HepG2 (cell line): Measurements from ENCODE around the gene GNAZ. TPM values are rescaled to one million over a fixed set of nuclear protein-coding genes. Genes with fewer than 3 reads are reported as not detected.
A peak's percentile ranks its signal among the peaks of the same experiment; 100 is the strongest.

ENCODE experiments used
- FOXC1 ChIP-seq: sonication (generic); formaldehyde crosslinking; IDR thresholded peaks from 2 replicates; pipeline ENCODE4 v1.8.0; 2022; ENCODE audit warnings: mild to moderate bottlenecking, missing genetic modification reagents, borderline replicate concordance
- MTF1 ChIP-seq: sonication (generic); formaldehyde crosslinking; IDR thresholded peaks from 2 replicates; pipeline ENCODE4 v1.5.0; 2020; ENCODE audit warnings: missing genetic modification reagents
- RBAK ChIP-seq: sonication (generic); formaldehyde crosslinking; IDR thresholded peaks from 2 replicates; pipeline ENCODE4 v1.5.1; 2020; ENCODE audit warnings: mild to moderate bottlenecking, missing genetic modification reagents
- REL ChIP-seq: sonication (generic); formaldehyde crosslinking; conservative IDR thresholded peaks from 2 replicates; pipeline ENCODE4 v1.8.0; 2022; ENCODE audit warnings: mild to moderate bottlenecking, missing genetic modification reagents, moderate library complexity
- RXRB ChIP-seq: IDR thresholded peaks from 2 replicates; pipeline ENCODE4 v1.6.1; 2016; ENCODE audit warnings: borderline replicate concordance, missing genetic modification reagents, missing compliant biosample characterization
- SALL2 ChIP-seq: sonication (generic); formaldehyde crosslinking; IDR thresholded peaks from 2 replicates; pipeline ENCODE4 v1.8.1; 2023; ENCODE audit warnings: mild to moderate bottlenecking, missing genetic modification reagents, inconsistent platforms
- TAF15 ChIP-seq: fragments of 200-400 bp; formaldehyde crosslinking; IDR thresholded peaks from one replicate; pipeline ENCODE4 v1.6.1; 2018; ENCODE audit warnings: mild to moderate bottlenecking, low read depth, low read length; ENCODE audit not compliant: poor library complexity, severe bottlenecking
- TEAD2 ChIP-seq: sonication (generic); formaldehyde crosslinking; IDR thresholded peaks from 2 replicates; pipeline ENCODE4 v1.9.0; 2021; ENCODE audit warnings: missing genetic modification reagents
- ZSCAN25 ChIP-seq: sonication (generic); formaldehyde crosslinking; IDR thresholded peaks from 2 replicates; pipeline ENCODE4 v1.8.0; 2022; ENCODE audit warnings: mild to moderate bottlenecking, missing genetic modification reagents
- polyA plus RNA-seq, 8 experiments: library from polyadenylated mRNA; depleted of rRNA in 3 of 8; stranded (reverse) in 7 of 8; unstranded in 1 of 8; fragments of >200 nt; fragmentation: Illumina TruSeq in 4 of 8; extraction: Trizol in 4 of 8; gene quantifications; 2 replicates each; pipeline versions ENCODE4 v1.2.1 to v1.2.3, GENCODE V29; 2011 to 2016; ENCODE audit warnings: low read depth in 4 of 8, missing spikeins in 1 of 8, mixed read lengths in 1 of 8; ENCODE audit not compliant: insufficient read depth in 1 of 8
- total RNA-seq, 5 experiments: library from RNA; depleted of rRNA; stranded (reverse); fragments of >200 nt; fragmentation: Illumina TruSeq; extraction: Trizol; gene quantifications; 2 replicates each; pipeline ENCODE4 v1.2.3, GENCODE V29; 2016; ENCODE audit warnings: low read depth in 1 of 5
- TF ChIP-seq, protein P1 (sequence below): sonication (generic); formaldehyde crosslinking; conservative IDR thresholded peaks from 2 replicates; pipeline ENCODE4 v1.8.0; 2022; ENCODE audit warnings: missing genetic modification reagents
- TF ChIP-seq, protein P2 (sequence below): sonication (generic); formaldehyde crosslinking; IDR thresholded peaks from 2 replicates; pipeline ENCODE4 v1.4.0; 2020; ENCODE audit warnings: missing genetic modification reagents, borderline replicate concordance
- TF ChIP-seq, protein P3 (sequence below): sonication (generic); formaldehyde crosslinking; IDR thresholded peaks from 2 replicates; pipeline ENCODE4 v1.4.0; 2020; ENCODE audit warnings: missing genetic modification reagents, borderline replicate concordance
- TF ChIP-seq, protein P4 (sequence below): sonication (generic); formaldehyde crosslinking; IDR thresholded peaks from 2 replicates; pipeline ENCODE4 v1.5.1; 2020; ENCODE audit warnings: missing genetic modification reagents, mild to moderate bottlenecking, borderline replicate concordance

Gene GNAZ
- total and polyA plus RNA-seq, 2 of the 13 experiments (the other 11 are each of a cell fraction or from before 2014, with no cell fraction given), result 11.4 to 22.3 TPM

DNA sequence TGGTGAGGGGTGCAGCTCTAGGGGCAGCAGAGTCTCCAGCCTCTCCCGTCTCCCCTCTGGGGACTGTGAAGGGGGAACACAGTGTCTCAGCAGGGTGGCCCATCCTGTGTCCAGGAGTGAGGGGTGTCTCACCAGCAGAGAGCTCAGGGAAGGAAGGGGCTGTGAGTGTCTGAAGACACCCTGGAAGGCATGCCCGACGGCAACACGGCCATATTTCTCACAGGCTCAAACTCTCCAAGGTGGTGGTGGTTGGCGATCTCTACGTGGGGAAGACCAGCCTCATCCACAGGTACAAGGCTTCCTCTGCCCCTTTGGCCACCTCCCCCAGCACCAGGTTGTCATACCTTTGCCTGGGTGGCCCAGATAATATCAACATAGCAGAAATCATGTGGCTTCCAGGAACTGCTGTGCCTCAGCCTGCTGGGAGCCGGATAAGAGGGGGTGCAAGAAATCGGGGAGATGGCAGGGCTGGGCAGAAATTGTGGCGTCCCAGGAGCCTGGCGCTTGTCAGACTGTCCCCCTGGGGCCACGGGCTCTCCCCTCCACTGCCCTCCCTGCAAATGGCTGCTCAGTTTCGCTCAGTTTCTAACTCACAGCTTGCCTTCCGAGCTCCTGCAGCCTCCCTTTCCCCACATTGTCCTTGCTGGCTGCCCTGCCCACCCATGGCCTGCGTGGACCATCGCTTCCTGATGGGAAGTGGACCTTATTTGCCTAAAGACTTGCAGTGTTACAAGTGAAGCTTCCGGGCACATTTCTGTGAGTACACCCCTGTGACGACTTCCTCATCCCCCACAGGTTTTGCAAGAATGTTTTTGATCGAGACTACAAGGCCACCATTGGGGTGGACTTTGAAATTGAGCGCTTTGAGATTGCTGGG lies 82.2 kb downstream of the GNAZ start (continued):
- TF ChIP-seq, protein P1, sequence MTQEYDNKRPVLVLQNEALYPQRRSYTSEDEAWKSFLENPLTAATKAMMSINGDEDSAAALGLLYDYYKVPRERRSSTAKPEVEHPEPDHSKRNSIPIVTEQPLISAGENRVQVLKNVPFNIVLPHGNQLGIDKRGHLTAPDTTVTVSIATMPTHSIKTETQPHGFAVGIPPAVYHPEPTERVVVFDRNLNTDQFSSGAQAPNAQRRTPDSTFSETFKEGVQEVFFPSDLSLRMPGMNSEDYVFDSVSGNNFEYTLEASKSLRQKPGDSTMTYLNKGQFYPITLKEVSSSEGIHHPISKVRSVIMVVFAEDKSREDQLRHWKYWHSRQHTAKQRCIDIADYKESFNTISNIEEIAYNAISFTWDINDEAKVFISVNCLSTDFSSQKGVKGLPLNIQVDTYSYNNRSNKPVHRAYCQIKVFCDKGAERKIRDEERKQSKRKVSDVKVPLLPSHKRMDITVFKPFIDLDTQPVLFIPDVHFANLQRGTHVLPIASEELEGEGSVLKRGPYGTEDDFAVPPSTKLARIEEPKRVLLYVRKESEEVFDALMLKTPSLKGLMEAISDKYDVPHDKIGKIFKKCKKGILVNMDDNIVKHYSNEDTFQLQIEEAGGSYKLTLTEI, result no peak
- TF ChIP-seq REL (CRISPR knock-in tag) (no peak), TEAD2 (CRISPR knock-in tag) (no peak), TAF15 (no peak), ZSCAN25 (CRISPR knock-in tag) (no peak), SALL2 (CRISPR knock-in tag) (no peak), RXRB (CRISPR knock-in tag) (0 out of 2 replicates have a peak, but pooled peaks have one; percentile 49), FOXC1 (CRISPR knock-in tag) (no peak; the same call in 1 of the 2 replicates), RBAK (CRISPR knock-in tag) (no peak), MTF1 (CRISPR knock-in tag) (no peak)
- TF ChIP-seq, protein P2, sequence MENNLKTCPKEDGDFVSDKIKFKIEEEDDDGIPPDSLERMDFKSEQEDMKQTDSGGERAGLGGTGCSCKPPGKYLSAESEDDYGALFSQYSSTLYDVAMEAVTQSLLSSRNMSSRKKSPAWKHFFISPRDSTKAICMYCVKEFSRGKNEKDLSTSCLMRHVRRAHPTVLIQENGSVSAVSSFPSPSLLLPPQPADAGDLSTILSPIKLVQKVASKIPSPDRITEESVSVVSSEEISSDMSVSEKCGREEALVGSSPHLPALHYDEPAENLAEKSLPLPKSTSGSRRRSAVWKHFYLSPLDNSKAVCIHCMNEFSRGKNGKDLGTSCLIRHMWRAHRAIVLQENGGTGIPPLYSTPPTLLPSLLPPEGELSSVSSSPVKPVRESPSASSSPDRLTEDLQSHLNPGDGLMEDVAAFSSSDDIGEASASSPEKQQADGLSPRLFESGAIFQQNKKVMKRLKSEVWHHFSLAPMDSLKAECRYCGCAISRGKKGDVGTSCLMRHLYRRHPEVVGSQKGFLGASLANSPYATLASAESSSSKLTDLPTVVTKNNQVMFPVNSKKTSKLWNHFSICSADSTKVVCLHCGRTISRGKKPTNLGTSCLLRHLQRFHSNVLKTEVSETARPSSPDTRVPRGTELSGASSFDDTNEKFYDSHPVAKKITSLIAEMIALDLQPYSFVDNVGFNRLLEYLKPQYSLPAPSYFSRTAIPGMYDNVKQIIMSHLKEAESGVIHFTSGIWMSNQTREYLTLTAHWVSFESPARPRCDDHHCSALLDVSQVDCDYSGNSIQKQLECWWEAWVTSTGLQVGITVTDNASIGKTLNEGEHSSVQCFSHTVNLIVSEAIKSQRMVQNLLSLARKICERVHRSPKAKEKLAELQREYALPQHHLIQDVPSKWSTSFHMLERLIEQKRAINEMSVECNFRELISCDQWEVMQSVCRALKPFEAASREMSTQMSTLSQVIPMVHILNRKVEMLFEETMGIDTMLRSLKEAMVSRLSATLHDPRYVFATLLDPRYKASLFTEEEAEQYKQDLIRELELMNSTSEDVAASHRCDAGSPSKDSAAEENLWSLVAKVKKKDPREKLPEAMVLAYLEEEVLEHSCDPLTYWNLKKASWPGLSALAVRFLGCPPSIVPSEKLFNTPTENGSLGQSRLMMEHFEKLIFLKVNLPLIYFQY (CRISPR knock-in tag), result no peak
- TF ChIP-seq, protein P3, sequence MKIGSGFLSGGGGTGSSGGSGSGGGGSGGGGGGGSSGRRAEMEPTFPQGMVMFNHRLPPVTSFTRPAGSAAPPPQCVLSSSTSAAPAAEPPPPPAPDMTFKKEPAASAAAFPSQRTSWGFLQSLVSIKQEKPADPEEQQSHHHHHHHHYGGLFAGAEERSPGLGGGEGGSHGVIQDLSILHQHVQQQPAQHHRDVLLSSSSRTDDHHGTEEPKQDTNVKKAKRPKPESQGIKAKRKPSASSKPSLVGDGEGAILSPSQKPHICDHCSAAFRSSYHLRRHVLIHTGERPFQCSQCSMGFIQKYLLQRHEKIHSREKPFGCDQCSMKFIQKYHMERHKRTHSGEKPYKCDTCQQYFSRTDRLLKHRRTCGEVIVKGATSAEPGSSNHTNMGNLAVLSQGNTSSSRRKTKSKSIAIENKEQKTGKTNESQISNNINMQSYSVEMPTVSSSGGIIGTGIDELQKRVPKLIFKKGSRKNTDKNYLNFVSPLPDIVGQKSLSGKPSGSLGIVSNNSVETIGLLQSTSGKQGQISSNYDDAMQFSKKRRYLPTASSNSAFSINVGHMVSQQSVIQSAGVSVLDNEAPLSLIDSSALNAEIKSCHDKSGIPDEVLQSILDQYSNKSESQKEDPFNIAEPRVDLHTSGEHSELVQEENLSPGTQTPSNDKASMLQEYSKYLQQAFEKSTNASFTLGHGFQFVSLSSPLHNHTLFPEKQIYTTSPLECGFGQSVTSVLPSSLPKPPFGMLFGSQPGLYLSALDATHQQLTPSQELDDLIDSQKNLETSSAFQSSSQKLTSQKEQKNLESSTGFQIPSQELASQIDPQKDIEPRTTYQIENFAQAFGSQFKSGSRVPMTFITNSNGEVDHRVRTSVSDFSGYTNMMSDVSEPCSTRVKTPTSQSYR (CRISPR knock-in tag), result peak; percentile 72; the same call in 1 of the 2 replicates
- TF ChIP-seq, protein P4, sequence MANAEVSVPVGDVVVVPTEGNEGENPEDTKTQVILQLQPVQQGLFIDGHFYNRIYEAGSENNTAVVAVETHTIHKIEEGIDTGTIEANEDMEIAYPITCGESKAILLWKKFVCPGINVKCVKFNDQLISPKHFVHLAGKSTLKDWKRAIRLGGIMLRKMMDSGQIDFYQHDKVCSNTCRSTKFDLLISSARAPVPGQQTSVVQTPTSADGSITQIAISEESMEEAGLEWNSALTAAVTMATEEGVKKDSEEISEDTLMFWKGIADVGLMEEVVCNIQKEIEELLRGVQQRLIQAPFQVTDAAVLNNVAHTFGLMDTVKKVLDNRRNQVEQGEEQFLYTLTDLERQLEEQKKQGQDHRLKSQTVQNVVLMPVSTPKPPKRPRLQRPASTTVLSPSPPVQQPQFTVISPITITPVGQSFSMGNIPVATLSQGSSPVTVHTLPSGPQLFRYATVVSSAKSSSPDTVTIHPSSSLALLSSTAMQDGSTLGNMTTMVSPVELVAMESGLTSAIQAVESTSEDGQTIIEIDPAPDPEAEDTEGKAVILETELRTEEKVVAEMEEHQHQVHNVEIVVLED, result no peak
